GM19035 (cell line): ENCODE measurements around the gene LCAT.
A peak's percentile ranks its signal among the peaks of the same experiment; 100 is the strongest.

Experiments used
- ATAC-seq: cut with Tn5 transposase; IDR thresholded peaks from one replicate; pipeline ENCODE4 v1.9.1; 2021; ENCODE audit not compliant: unreplicated experiment

The LCAT gene

DNA sequence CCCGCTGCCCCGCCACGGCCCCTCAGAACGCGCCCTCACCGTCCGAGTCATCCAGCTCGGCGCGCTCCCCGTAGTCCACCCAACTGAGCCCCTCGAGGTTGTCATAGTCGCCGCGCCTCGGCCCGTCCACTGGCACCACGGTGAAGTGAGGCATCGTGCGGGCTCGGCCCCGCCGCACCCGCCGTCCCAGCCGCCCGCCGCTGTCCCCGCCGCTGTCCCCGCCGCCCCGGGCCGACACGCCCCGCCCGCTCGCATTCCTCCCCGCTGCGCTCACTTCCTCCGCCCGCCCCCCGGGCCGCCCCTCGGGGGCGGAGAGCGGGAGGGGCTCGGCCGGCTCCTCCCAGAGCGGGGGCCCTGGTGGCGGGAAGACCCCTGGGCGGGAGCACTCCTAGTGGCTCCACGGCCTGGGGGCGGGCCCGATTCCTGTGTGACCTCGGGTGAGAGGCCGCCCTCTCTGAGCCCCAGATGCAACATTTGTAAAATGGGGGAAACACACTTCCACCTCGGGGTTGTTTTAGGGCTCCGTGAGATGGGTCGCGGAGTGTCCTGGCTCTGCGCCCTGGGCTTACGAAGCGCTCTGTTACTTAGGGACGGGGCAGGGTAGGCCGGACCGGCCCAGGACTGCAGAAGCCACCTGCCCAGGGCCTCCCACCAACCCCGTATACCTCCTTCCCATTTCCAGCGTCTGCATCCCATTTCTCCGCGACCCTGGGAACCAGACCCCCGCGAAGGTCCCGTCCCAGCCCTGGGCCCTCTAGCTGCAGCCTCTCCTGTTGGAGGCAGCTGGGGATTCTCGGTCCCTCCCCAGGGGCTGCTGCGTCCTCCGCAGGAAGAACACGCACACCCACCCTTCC lies 24.7 kb upstream of the LCAT start, which contains the start of gene SLC12A4:
TSS of gene SLC12A4 (minus strand) at position 238 of the 854 bp plus-strand sequence. CDS start at position 154, 84 bp downstream.
- peak; percentile 77 for ATAC-seq

DNA sequence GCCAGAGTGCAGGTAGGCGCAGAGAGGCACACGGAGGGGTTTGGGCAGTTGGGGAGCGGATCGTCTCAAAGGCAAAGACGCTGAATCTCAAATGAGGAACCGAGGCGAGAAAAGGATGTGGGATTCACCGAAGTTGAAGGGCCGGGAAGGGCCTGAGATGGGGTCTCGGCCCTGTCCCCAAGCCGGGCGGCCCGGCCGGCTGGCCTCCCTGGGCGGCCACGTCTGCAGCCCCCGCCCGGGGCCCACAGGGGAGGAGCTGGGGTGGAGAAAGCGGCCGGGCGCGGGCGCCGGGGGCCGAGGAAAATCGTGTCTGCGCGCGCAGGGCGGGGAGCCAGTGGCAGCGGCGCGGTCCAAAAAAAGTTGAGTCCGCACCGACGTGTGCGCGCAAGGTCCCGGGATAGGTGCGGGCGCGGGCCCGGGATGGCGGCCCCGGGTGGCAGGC lies 24.1 kb upstream of the LCAT start:
- peak; percentile 28 for ATAC-seq

GRCh38 chr16:67967183-67967957 lies 23.4 kb upstream of the LCAT start:
- no peak for ATAC-seq

DNA sequence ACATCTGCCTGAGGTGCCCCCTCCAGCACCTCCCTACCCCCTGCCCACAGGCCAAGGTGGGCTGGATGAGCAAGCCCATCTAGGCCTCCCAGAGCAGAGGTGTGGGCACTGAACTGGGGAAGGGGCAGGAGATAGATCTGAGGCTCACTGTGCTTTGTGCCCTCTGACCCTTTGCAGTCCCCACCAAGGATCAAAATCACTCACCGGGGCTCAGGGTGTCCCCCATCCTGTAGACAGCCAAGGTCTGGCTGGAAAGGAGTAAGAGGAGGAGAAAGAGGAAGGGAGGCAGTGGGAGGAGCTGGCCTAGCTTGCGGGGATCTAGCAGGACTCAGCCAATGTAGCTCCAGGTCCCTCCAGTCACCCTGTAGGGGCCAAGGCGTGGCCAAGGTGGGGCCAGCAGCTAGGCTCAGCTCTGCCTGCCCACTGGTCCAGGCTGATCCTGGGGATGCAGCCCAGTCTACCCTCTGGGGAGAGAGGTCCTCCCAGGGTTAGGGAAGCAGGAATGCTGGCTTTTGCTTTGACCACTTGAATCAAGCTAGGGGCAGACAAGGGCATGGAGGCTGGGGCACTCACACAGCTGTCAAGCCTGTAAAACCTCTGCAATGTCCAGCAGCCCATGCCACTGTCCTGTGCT lies 22.7 kb upstream of the LCAT start:
- no peak for ATAC-seq

DNA sequence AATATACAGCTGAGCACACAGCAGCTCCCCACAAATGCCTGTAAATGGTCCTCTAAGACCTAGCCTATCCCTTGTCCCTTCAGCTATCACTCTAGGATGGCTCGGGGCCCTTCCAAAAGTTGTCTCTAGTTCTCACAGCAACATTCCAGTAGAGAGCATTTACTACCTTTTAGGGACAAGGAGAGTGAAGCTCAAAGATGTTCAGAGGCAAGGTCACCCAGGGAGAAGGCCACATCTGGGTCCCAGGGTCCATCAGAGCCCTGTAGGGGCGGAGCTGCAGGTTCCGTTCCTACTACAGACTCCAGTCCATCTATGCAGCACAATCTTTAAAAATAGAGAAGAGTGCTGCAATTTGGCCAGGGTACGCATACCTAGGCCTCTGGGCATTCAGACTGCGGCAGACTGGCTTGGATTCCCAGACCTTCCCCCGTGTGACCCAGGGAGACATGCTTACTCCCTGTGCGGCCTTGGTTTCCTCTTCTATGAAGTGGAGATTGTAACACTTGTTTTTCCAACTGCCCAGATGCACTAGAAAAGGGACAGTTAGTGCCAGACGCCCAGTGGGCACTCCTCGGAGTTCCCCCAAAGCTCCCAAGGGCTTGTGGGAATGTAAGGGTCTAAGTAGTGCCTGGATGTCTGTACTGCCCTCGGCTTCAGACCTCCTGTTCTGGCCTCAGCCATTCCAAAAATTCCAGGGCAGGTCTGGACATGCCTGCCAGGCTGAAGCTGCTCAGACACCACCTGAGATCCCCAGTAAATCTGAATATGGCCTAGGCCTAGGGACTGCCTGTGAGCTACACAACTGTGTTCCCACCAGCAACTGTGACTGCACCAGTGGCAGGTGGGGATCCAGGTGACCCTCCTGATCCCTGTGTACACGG lies 22.0 kb upstream of the LCAT start:
- no peak for ATAC-seq

DNA sequence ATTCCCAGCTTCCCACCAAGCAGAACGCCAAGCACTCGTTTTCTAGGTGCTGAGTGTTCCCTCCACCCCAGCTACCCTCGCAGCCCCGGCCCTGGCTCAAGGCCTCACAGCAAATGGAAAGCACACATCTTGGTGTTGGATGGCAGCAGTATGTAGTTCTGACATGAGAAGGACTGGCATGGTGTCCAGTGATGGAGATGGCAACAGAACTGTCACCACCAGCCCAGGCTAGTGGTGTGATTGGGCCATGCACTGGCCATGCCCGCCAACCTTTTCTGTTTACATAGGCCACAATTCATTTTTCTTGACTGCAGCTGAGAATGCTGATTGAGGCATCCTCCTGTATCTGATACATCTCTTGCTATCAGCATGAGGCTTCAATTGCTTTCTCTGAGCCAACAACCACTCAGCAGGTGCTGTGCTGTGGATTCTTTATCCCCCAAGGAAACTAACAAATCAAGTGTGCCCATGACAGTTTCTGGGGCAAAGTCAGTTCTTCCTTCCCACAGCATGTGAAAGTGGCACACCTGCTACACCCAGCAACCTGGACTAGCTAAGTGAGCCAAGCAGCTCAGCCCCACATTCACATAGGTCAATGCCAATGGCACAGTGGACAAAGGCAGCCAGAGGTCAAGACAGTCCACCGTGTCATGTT lies 20.7 kb upstream of the LCAT start:
- ATAC-seq = no peak

DNA sequence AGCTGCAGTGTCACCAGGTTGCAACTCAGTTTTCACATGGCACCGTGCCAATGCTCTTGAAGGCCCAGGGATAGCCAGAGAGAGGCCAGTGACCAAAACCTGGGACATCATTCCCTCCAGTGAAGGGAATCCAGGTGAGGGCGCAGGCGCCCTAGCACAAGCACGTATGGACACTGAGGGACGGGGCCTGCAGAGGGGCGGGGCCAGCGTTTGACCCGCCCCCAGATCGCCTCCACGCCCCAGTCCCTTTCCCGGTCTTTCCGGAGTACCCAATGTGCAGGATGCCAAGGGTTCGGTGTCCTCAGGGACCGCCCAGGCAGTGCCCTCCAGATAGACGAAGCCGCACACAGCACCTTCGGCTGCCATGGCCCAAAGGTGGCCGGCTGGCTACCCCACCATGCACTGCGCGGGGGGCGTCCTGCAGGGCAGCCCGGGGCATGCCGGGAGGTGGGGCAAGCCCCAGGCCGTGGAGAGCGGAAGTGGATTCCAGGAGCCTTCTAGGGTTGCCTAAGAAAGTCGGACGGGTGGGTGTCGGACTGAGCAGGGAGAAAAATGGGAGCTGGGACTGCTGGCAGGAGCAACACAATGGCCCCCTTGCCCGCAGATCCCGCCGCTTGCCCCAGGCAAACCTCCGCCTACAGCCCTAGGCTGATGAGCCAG lies 19.9 kb upstream of the LCAT start:
- no peak for ATAC-seq

- ATAC-seq = no peak
Observed at GRCh38 chr16:67963292-67963661, 19.4 kb upstream of the LCAT start.

DNA sequence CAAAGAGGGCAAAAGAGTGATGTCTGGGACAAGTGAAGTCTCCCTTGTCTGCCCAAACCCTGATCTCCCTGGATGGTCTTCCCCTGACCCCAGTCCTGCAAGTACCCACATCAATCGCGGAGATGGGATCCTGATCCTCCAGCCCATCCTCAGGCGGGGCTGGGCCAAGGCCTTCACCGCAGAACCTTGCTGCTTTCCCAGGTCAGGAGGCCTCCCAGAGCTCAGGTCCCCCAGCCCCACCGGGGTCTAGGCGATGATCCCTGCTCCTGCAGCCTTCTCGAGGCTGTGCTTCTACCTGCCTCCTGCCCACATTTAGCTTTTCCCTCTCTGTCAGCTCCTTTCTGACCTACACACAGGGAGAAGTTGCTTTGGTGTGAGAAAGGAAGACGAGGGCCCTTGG lies 18.2 kb upstream of the LCAT start:
- ATAC-seq = no peak

- no peak for ATAC-seq
Observed at GRCh38 chr16:67961551-67961957, 17.6 kb upstream of the LCAT start.

DNA sequence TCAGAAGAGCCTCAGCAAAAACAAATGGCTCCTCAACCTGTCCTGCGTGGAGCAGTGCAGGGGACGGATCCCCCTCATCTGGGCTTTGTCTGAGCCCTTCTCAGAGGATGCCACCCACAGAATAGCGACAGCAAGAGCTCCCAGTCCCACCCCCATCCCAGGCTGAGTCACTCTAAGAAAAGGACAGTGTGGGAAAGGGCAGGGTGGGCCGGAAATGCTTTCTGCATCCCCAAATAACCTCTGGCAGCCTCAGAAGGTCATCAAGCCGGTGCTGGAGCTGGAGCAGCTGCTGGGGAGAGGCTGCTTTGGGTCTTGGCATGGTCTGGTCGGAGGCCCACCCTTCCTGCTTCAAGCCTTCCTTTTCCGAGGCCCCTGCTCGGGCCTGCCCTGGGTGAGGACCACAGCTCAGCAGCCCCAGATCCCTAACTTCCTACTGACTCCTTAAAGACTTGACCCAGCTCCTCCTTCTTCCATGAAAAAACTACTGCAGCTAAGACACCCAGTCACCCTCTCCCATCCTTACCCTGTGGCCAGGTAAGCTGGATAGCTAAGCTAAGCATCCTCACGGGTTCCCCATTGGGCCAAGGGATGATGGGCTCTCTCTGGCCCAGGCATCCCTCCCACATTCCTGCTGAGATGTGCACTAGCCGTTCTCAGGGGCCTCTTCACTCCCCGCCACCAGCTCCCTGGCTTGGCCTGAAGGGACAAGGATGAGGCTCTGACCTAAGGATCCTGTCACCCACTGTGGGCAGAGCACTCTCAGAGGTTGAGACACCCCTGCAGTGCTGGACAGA lies 15.8 kb upstream of the LCAT start:
- no peak for ATAC-seq

DNA sequence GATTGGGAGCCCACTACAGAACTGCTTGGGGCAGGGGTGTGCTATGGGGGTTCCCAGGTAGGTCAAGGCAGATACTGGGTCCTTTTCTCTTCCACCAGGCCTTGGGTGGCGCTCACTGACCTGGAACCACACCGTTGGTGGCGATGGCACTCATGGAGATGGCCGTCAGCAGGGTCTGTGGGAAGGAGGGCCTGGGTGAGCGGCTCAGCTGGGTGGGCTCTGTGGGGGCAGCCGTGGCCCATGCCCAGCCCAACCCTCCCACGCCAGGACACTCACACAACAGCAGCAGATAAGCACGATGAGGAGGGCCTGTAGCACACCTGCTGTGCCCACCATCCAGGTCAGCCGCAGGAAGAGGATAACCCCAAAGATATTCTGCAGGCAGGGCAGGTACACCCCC lies 13.7 kb upstream of the LCAT start:
- no peak for ATAC-seq

GRCh38 chr16:67954421-67955196 lies 10.7 kb upstream of the LCAT start:
- no peak for ATAC-seq

DNA sequence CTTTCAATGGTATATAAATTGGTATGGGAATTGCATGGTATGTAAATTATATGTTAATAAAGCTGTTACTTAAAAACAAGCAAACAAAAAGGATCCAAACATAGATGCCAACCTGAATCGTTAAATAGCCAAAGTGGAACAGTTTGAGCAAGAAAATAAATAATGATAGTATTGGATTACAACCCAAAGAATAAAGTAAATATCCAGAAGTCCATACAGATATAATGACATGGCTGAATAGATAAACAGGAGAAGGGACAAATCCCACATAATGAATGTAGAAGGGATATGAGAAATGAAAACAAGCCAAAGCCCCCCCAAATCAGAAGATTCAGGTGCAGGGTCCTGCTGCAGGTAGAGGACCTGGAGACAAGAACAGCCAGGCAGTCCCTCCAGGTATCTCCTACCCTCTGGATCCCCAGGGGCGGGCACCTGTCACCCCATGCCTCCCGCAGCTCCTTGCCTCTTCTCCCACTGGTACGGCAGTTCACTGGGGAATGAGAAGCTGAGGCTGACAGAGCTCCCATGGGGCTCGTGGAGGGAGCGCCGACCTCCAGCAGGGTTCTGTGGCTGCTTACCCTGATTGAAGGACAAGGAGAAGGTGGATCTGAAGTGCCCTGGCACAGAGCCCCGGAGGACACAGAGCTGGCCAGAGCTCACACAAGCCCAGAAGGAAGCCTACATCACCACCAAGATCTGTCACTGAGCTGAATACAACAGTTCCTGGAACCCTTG lies 9.9 kb upstream of the LCAT start:
- ATAC-seq = no peak

DNA sequence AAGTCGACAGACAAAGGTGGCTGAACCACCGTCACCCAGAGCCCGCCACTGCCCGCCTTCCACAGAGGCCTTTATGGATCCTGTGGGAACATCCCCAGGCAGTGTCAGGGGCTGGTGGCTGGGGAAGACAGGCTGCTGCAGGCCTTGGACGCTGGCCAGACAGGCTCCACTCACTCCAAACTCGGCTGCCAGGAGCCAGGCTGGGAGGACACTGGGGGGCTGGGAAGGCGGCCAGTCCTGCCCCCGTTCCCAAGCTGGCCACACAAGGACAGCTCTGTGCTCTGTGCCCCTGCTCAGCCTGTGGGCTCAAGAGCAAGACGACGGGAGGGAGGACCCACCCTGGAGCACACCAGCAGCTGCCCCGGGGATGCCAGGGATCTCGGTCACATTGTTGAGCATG lies 7.6 kb upstream of the LCAT start:
- no peak for ATAC-seq

DNA sequence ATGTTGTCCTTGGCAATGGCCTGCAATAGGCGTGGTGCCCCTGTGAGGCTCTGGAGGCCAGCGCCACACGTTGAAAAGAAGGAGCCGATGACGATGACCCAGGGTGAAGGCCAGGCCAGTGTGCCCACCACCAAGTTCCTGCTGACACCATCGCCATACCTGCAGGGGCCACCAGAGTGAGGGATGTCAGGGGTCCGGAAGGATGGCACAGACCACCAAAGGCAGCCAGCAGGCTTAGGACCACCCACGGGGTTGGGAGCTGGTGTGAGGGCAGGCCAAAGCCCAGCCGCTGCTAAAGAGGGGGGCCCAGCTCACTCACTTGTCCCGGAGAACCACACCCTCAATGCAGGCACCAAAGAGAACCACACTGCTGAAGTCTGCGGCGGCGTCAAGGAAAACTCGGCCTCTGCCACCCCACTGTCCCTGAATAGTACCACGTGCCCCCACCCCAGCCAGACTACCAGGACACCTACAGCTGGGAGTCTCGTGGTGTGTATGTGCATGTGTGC lies 6.5 kb upstream of the LCAT start:
- ATAC-seq = no peak

GRCh38 chr16:67949645-67950044 lies 5.7 kb upstream of the LCAT start:
- no peak for ATAC-seq
